GM19043 (cell line): ENCODE data around the gene GMNC.
"Not testable (repeated sequence)": the region's sequence is repeated elsewhere in the genome, so short reads cannot be mapped to it uniquely, and the experiment has no call there.

ENCODE experiments used
- ATAC-seq: cut with Tn5 transposase; IDR thresholded peaks from one replicate; pipeline ENCODE4 v1.9.1; 2021; ENCODE audit warnings: low read depth; ENCODE audit not compliant: unreplicated experiment

The GMNC gene

GRCh38 chr3:190862209-190863118 lies at the start of gene GMNC:
Gene GMNC, minus strand, starts transcription at chr3:190862694. Its CDS starts 79 bp downstream, at chr3:190862615.
- peak; percentile 84 for ATAC-seq

DNA sequence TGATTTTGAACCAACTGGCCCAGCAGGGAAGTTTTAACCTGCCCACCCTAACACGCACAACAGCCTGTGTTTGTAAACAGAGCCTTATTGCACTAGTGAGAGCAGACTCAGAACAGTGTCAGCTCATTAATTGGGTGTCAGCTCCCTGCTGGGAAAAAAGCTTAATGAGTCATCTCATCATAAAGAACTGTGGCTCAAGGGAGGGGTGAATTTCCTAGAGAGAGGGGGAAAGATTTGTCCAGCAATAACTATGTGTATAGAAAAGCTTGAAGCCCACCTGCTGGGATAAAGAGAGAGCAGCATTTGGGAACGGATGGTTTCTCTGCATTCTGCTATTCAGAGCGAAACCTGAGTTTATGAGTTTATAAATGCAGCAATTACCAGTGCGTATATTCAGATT lies 48.9 kb upstream of the GMNC start:
- no peak for ATAC-seq

DNA sequence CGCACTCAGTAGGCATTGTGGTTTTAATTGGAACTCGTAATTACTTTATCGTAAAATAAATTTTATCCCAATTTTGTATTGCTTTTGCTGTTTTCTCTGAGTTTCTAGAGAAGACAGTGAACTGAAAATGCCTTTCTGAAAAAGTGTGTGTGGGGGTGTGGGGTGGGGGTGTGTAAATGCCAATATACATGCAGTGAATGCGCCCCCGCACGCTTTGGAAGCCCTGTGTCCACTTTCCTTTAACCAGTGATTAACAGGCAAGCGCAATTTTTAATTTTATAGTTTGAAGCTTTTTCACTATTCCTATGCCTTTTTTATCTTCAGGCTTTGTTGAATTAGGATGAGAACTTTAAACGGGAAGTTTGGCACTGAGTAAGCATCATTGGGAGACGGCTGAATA lies 47.4 kb upstream of the GMNC start:
- no peak for ATAC-seq

GRCh38 chr3:190903156-190903555 lies 40.7 kb upstream of the GMNC start:
- no peak for ATAC-seq

GRCh38 chr3:190902292-190902691 lies 39.8 kb upstream of the GMNC start:
- no peak for ATAC-seq

DNA sequence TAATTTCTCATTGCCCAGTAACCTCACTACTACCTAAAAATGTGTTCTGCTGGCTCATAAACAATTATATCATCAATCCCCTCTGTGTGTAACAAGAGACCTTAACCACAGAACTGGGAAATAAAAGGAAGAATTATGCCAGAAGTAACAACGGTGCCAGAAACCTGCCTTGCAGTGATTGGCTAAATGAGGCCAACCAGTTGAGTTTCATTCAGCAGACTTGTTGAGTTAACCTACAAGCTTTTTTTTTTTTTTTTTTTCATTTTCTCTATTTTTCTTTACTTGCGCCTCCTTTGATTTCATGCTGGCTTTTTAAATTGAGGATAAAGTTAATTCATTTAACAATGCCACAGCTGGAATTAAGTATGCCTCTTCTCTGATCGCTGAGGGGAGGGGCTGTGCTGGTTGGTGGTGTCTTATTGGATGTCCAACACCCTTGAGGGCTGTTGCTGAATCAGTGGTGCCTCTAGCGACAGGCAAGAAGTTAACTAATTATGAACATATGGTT lies 30.0 kb upstream of the GMNC start:
- no peak for ATAC-seq

DNA sequence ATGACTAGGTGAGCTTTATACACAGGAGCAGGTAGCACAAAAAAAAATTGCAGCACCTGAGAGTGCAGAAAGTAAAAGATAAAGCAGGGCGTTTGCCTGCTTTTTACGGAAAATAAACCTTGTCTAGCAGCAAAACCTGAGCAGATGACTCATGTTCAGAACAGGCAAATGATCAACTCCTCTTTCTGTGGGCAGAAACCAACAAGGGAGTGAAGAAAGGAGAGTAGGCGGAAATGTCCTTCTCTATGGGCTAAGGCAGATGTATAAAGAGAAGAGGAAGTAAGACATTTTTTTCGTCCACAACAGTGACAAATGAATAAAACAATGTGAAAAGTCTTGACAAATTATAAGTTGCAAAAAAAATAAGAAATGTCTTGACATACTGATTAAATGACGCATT lies 24.5 kb upstream of the GMNC start:
- peak; percentile 83 for ATAC-seq

- peak; percentile 56 for ATAC-seq
Observed at GRCh38 chr3:190883973-190884832, 21.7 kb upstream of the GMNC start.

- ATAC-seq = no peak
Observed at GRCh38 chr3:190883141-190883540, 20.6 kb upstream of the GMNC start.

GRCh38 chr3:190877925-190878324 lies 15.4 kb upstream of the GMNC start:
- no peak for ATAC-seq

DNA sequence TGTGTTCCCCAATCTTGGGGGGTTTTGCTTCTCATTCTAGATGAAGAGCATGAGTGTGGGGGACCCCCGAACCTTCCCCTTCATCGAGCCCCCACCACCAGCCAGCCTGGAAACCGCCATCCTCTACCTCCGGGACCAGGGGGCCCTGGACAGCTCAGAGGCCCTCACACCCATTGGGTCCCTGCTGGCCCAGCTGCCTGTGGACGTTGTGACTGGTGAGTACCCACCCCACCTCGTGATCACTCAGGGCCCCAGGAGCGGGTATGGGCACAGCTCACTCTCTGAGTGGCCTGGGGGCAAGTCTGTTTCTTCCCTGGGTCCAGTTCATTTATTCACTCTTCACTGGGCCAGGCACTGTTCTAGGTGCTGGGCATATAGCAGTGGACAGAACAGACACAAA lies 13.9 kb upstream of the GMNC start:
- not testable (repeated sequence) for ATAC-seq

DNA sequence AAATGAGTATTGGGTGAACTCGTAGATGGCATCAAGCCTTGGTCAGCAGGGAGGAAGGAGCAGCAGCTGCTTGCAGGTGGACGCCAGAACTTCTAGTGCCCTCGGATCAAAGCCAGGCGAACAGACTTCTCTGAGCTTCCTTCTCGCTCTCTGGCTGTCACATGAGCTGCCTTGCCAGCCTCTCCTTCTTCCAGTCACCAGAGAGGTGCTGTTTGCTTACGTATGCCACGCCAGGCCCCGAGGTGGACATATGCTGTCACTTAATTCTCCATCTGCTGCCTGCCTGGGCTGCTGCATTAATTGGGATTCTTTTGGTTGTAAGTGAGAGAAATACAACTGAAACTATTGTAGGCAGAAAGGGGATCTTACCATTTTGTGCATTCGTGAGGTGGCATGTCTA lies 12.6 kb upstream of the GMNC start:
- ATAC-seq = not testable (repeated sequence)

- ATAC-seq = no peak
Observed at GRCh38 chr3:190870127-190870526, 7.6 kb upstream of the GMNC start.

GRCh38 chr3:190867071-190867470 lies 4.6 kb upstream of the GMNC start:
- no peak for ATAC-seq

DNA sequence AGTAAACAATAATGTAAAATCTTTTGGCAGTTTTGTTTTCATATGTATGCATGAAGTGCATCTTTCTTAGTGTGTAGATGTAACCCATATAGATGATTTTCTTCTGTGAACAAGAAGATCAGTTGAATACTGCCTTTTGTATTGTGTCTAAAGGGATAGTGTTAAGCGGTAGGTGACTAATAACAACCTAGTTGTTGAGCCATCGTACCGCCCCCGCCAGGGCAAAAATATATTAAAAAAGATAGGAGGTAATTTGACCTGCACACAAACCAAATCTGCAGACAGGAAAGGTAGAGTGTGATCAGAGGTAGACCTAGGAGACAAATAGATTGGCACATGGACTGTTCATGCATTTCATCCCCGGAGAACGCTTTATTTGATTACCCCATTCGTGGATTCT lies 3.3 kb upstream of the GMNC start:
- ATAC-seq = no peak

DNA sequence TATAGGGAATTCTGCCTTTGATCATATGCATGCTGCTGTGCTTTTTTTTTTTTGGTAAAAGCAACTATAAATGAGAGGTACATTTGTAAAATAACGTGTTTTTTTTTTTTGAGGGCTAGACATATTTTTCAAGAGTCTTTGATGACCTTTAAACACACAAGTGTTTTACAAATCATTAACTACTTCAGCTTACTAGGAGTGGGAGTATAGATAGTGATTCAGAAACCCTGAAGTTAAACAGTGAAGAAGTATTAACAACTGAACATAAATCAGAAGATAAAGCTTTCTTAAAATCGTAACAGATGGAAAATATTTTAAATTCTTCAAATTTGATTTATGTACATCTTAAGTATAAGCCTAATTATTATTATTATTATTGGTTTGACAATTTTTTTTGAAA lies 2.9 kb upstream of the GMNC start:
- no peak for ATAC-seq

- no peak for ATAC-seq
Observed at GRCh38 chr3:190864002-190864401, 1.5 kb upstream of the GMNC start.

GRCh38 chr3:190863119-190863465 lies 598 bp upstream of the GMNC start:
- no peak for ATAC-seq

- ATAC-seq = no peak
Observed at GRCh38 chr3:190860521-190860920, 2.0 kb downstream of the GMNC start.

DNA sequence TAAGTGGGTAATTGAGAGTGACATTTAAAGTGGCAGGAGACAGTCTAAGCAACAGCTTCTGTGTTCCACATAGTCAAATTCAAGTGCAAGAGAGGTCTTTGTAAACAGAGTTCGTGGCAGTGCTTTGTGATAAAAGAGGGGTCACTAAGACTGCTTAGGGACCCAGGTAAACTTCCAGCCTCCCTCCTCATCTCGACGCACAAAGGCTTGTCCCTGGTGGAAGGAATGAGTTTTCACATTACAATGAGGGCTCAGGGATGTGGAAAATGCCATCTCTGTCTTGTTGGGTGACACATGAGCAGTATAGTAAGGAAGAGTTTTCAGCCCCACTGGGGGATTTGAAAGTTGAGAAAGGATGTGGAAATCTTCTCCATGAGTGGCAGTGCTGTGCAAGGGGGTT lies 7.3 kb downstream of the GMNC start:
- ATAC-seq = no peak

- no peak for ATAC-seq
Observed at GRCh38 chr3:190854062-190854461, 8.4 kb downstream of the GMNC start.
